HepG2 (cell line): ENCODE results near the gene LSS.

ENCODE experiments used
- CTCF ChIP-seq: sonication (generic); formaldehyde crosslinking; IDR thresholded peaks from 2 replicates; pipeline ENCODE4 v1.5.0; 2020; ENCODE audit warnings: mild to moderate bottlenecking, missing genetic modification reagents, moderate library complexity
- NFE2L2 ChIP-seq: fragments of 150-350 bp; IDR thresholded peaks from 2 replicates; pipeline ENCODE4 v1.6.1; 2014; ENCODE audit warnings: low read length
- PHB2 ChIP-seq: fragments of 450-650 bp; IDR thresholded peaks from 2 replicates; pipeline ENCODE4 v1.6.1; 2018; ENCODE audit not compliant: partially characterized antibody
- PRPF4 ChIP-seq: fragments of 200-400 bp; formaldehyde crosslinking; IDR thresholded peaks from 2 replicates; pipeline ENCODE4 v1.6.1; 2016; ENCODE audit warnings: low read length, low read depth; ENCODE audit not compliant: poor library complexity, severe bottlenecking
- SUZ12 ChIP-seq: fragments of 150-350 bp; IDR thresholded peaks from 2 replicates; pipeline ENCODE4 v1.6.1; 2014; ENCODE audit warnings: low read depth, low read length
- TFE3 ChIP-seq: IDR thresholded peaks from 2 replicates; pipeline ENCODE4 v1.6.1; 2016
- ZNF407 ChIP-seq: sonication (generic); formaldehyde crosslinking; IDR thresholded peaks from one replicate; pipeline ENCODE4 v1.5.1; 2020; ENCODE audit warnings: mild to moderate bottlenecking, missing genetic modification reagents; ENCODE audit errors: not compliant biosample characterization
- ZNF720 ChIP-seq: sonication (generic); formaldehyde crosslinking; IDR thresholded peaks from 2 replicates; pipeline ENCODE4 v1.4.0; 2020; ENCODE audit warnings: missing genetic modification reagents
- TF ChIP-seq, protein P1 (sequence below): sonication (generic); formaldehyde crosslinking; conservative IDR thresholded peaks from 2 replicates; pipeline ENCODE4 v1.4.0; 2020; ENCODE audit warnings: missing genetic modification reagents

- TF ChIP-seq, protein P1, sequence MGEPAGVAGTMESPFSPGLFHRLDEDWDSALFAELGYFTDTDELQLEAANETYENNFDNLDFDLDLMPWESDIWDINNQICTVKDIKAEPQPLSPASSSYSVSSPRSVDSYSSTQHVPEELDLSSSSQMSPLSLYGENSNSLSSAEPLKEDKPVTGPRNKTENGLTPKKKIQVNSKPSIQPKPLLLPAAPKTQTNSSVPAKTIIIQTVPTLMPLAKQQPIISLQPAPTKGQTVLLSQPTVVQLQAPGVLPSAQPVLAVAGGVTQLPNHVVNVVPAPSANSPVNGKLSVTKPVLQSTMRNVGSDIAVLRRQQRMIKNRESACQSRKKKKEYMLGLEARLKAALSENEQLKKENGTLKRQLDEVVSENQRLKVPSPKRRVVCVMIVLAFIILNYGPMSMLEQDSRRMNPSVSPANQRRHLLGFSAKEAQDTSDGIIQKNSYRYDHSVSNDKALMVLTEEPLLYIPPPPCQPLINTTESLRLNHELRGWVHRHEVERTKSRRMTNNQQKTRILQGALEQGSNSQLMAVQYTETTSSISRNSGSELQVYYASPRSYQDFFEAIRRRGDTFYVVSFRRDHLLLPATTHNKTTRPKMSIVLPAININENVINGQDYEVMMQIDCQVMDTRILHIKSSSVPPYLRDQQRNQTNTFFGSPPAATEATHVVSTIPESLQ: no peak
- TF ChIP-seq SUZ12 (no peak), ZNF407 (CRISPR knock-in tag) (no peak), CTCF (CRISPR knock-in tag) (no peak), ZNF720 (no peak), PRPF4 (no peak), NFE2L2 (no peak), TFE3 (no peak), PHB2 (no peak)
These were observed 20.3 kb upstream of the LSS start for GRCh38 chr21:46248827-46249226.
